Astrocyte (in vitro differentiated cells and primary cell): Measurements from ENCODE around the gene DPF3. TPM values are rescaled to one million over a fixed set of nuclear protein-coding genes. Genes with fewer than 3 reads are reported as not detected.
A peak's percentile ranks its signal among the peaks of the same experiment; 100 is the strongest.

Source experiments
- DNase-seq: peaks from one replicate; pipeline ENCODE4 v3.0.0-alpha.2; 2010; ENCODE audit warnings: low read depth
- FAIRE-seq: peaks from 2 replicates; lab custom pipeline; 2011; peaks lifted over from hg19 to GRCh38; lab: Jason Lieb, UNC
- H2AFZ ChIP-seq: 2 replicates; pipeline ENCODE4 v1.6.0; 2012; ENCODE audit warnings: low read depth, low read length, inconsistent platforms
- H3K27ac ChIP-seq: 2 replicates; pipeline ENCODE4 v1.5.1; 2011; ENCODE audit warnings: low read depth, low read length, inconsistent platforms
- H3K27me3 ChIP-seq: 2 replicates; pipeline ENCODE4 v1.6.0; 2011; ENCODE audit warnings: low read length, inconsistent platforms; ENCODE audit not compliant: insufficient read depth
- H3K36me3 ChIP-seq: 2 replicates; pipeline ENCODE4 v1.5.1; 2011; ENCODE audit warnings: low read length, inconsistent platforms; ENCODE audit not compliant: insufficient read depth
- H3K4me1 ChIP-seq: 2 replicates; pipeline ENCODE4 v1.5.1; 2011; ENCODE audit warnings: low read length, inconsistent platforms; ENCODE audit not compliant: insufficient read depth
- H3K4me2 ChIP-seq: 2 replicates; pipeline ENCODE4 v1.6.0; 2012; ENCODE audit warnings: low read length, inconsistent platforms
- H3K4me3 ChIP-seq: 2 replicates; pipeline ENCODE4 v1.5.1; 2011; ENCODE audit warnings: low read depth, mild to moderate bottlenecking, low read length, inconsistent platforms; ENCODE audit not compliant: insufficient read depth
- H3K79me2 ChIP-seq: 2 replicates; pipeline ENCODE4 v1.6.0; 2012; ENCODE audit warnings: mild to moderate bottlenecking, low read length, inconsistent platforms; ENCODE audit not compliant: insufficient read depth
- H3K9ac ChIP-seq: 2 replicates; pipeline ENCODE4 v1.6.0; 2012; ENCODE audit warnings: mild to moderate bottlenecking, low read length, inconsistent platforms
- H3K9me3 ChIP-seq: 2 replicates; pipeline ENCODE4 v1.5.1; 2012; ENCODE audit warnings: low read depth, mild to moderate bottlenecking, low read length, inconsistent platforms; ENCODE audit not compliant: insufficient read depth
- H4K20me1 ChIP-seq: 2 replicates; pipeline ENCODE4 v1.6.0; 2012; ENCODE audit warnings: low read length, inconsistent platforms; ENCODE audit not compliant: insufficient read depth
- H3K27ac Mint-ChIP-seq: one replicate; pipeline ENCODE4 v1.8.0; 2021; ENCODE audit warnings: mild to moderate bottlenecking, mixed read lengths; ENCODE audit not compliant: unreplicated experiment
- H3K27me3 Mint-ChIP-seq: one replicate; pipeline ENCODE4 v1.8.0; 2021; ENCODE audit warnings: low read depth, mixed read lengths; ENCODE audit not compliant: unreplicated experiment
- H3K36me3 Mint-ChIP-seq: one replicate; pipeline ENCODE4 v1.8.0; 2021; ENCODE audit warnings: low read depth, mixed read lengths; ENCODE audit not compliant: unreplicated experiment
- H3K4me1 Mint-ChIP-seq: one replicate; pipeline ENCODE4 v1.8.0; 2021; ENCODE audit warnings: low read depth, mixed read lengths; ENCODE audit not compliant: unreplicated experiment
- H3K4me3 Mint-ChIP-seq: one replicate; pipeline ENCODE4 v1.8.0; 2021; ENCODE audit warnings: mild to moderate bottlenecking, moderate library complexity, mixed read lengths; ENCODE audit not compliant: unreplicated experiment
- H3K9me3 Mint-ChIP-seq: one replicate; pipeline ENCODE4 v1.8.0; 2021; ENCODE audit warnings: mild to moderate bottlenecking, mixed read lengths; ENCODE audit not compliant: unreplicated experiment
- CTCF ChIP-seq: IDR thresholded peaks from 2 replicates; pipeline ENCODE4 v1.5.1; 2011; ENCODE audit warnings: low read depth, mild to moderate bottlenecking, inconsistent platforms, low read length, moderate library complexity; ENCODE audit not compliant: insufficient read depth
- EZH2 ChIP-seq: IDR thresholded peaks from 2 replicates; pipeline ENCODE4 v1.6.1; 2012; ENCODE audit warnings: mild to moderate bottlenecking, low read length, inconsistent platforms; ENCODE audit not compliant: insufficient read depth
- total RNA-seq: library from RNA; stranded (reverse); gene quantifications from 2 replicates; pipeline ENCODE4 v1.2.1, GENCODE V29; 2021

The DPF3 gene
- total RNA-seq, 1 donor from 2014 or later, result 2.4 TPM

GRCh38 chr14:72686832-72687231 is 207.1 kb downstream of the DPF3 start:
- no peak overlapping the region for H3K4me3 ChIP-seq
- Mint-ChIP-seq H3K9me3 (peaks cover 12% of the 10 kb centered on the region), H3K36me3 (peaks cover 9% of the 10 kb centered on the region), H3K4me3 (no peak overlapping the region), H3K27me3 (no peaks in the 10 kb centered on the region), H3K4me1 (peaks cover 8% of the 10 kb centered on the region), H3K27ac (no peak overlapping the region)
- TF ChIP-seq EZH2 (no peak), CTCF (no peak)
- H3K9me3 ChIP-seq, result no peaks in the 10 kb centered on the region
- H3K27me3 ChIP-seq, result no peaks in the 10 kb centered on the region
- peaks cover 7% of the 10 kb centered on the region for H3K4me1 ChIP-seq
- H3K9ac ChIP-seq, result no peak overlapping the region
- H2AFZ ChIP-seq, result no peak overlapping the region
- H4K20me1 ChIP-seq, result no peaks in the 10 kb centered on the region
- H3K36me3 ChIP-seq, result peaks cover 5% of the 10 kb centered on the region
- no peak overlapping the region for H3K27ac ChIP-seq
- FAIRE-seq (no peak), DNase-seq (no peak)
- no peak overlapping the region for H3K4me2 ChIP-seq
- no peaks in the 10 kb centered on the region for H3K79me2 ChIP-seq

GRCh38 chr14:72686101-72686500 is 207.8 kb downstream of the DPF3 start:
- Histone ChIP-seq H3K4me1 (peaks cover 7% of the 10 kb centered on the region), H3K27ac (no peak overlapping the region), H4K20me1 (no peaks in the 10 kb centered on the region), H3K9ac (no peak overlapping the region), H3K4me2 (no peak overlapping the region), H3K27me3 (no peaks in the 10 kb centered on the region), H3K4me3 (no peak overlapping the region), H3K36me3 (peaks cover 4% of the 10 kb centered on the region), H3K9me3 (no peaks in the 10 kb centered on the region), H2AFZ (no peak overlapping the region), H3K79me2 (no peaks in the 10 kb centered on the region)
- TF ChIP-seq EZH2 (no peak), CTCF (no peak)
- DNase-seq (no peak), FAIRE-seq (peak; percentile 17)
- Mint-ChIP-seq H3K27ac (no peak overlapping the region), H3K4me3 (no peak overlapping the region), H3K9me3 (peaks cover 11% of the 10 kb centered on the region), H3K27me3 (no peaks in the 10 kb centered on the region), H3K4me1 (peaks cover 12% of the 10 kb centered on the region), H3K36me3 (peaks cover 6% of the 10 kb centered on the region)

GRCh38 chr14:72685456-72685855 is 208.4 kb downstream of the DPF3 start:
- Mint-ChIP-seq H3K4me1 (peaks cover 13% of the 10 kb centered on the region), H3K27ac (no peak overlapping the region)
- FAIRE-seq, result no peak

More at GRCh38 chr14:72685456-72685855, 208.4 kb downstream of the DPF3 start:
- Histone ChIP-seq H3K27ac (no peak overlapping the region), H2AFZ (no peak overlapping the region), H3K27me3 (no peaks in the 10 kb centered on the region), H3K9ac (no peak overlapping the region), H3K4me1 (peaks cover 7% of the 10 kb centered on the region), H3K4me3 (no peak overlapping the region), H3K9me3 (no peaks in the 10 kb centered on the region), H4K20me1 (no peaks in the 10 kb centered on the region), H3K36me3 (no peaks in the 10 kb centered on the region), H3K79me2 (no peaks in the 10 kb centered on the region), H3K4me2 (no peak overlapping the region)
- Mint-ChIP-seq H3K4me3 (no peak overlapping the region), H3K36me3 (peaks cover 6% of the 10 kb centered on the region), H3K27me3 (no peaks in the 10 kb centered on the region), H3K9me3 (peaks cover 11% of the 10 kb centered on the region)
- no peak for DNase-seq
- TF ChIP-seq EZH2, result no peak
- TF ChIP-seq CTCF, result no peak
